HG02759 (cell line): Measurements from ENCODE around the gene MLIP.
"Not testable (repeated sequence)": the region's sequence is repeated elsewhere in the genome, so short reads cannot be mapped to it uniquely, and the experiment has no call there.

Experiments
- ATAC-seq: cut with Tn5 transposase; IDR thresholded peaks from one replicate; pipeline ENCODE4 v1.9.1; 2021; ENCODE audit warnings: mild to moderate bottlenecking, moderate library complexity; ENCODE audit not compliant: unreplicated experiment

Gene MLIP

GRCh38 chr6:54111341-54112045, at the start of gene MLIP:
Gene MLIP, plus strand, starts transcription at chr6:54111443. Its CDS starts 37 bp downstream, at chr6:54111480.
- ATAC-seq: no peak

- no peak for ATAC-seq
Observed at GRCh38 chr6:54063228-54063539, 48.1 kb upstream of the MLIP start.

GRCh38 chr6:54068694-54069093, 42.5 kb upstream of the MLIP start:
- ATAC-seq: no peak

- no peak for ATAC-seq
Observed at GRCh38 chr6:54070025-54070424, 41.2 kb upstream of the MLIP start.

- no peak for ATAC-seq
Observed at GRCh38 chr6:54071821-54072340, 39.4 kb upstream of the MLIP start.

- no peak for ATAC-seq
Observed at GRCh38 chr6:54072635-54073313, 38.5 kb upstream of the MLIP start.

GRCh38 chr6:54073487-54073886, 37.8 kb upstream of the MLIP start:
- no peak for ATAC-seq

GRCh38 chr6:54074109-54074508, 37.1 kb upstream of the MLIP start:
- no peak for ATAC-seq

GRCh38 chr6:54074578-54075195, 36.6 kb upstream of the MLIP start:
- no peak for ATAC-seq

- ATAC-seq: no peak
Observed at GRCh38 chr6:54076159-54076789, 35.0 kb upstream of the MLIP start.

- ATAC-seq: not testable (repeated sequence)
Observed at GRCh38 chr6:54081499-54081898, 29.7 kb upstream of the MLIP start.

- no peak for ATAC-seq
Observed at GRCh38 chr6:54083287-54083686, 28.0 kb upstream of the MLIP start.

GRCh38 chr6:54084231-54084630, 27.0 kb upstream of the MLIP start:
- no peak for ATAC-seq

GRCh38 chr6:54085047-54085446, 26.2 kb upstream of the MLIP start:
- no peak for ATAC-seq

GRCh38 chr6:54085541-54085940, 25.7 kb upstream of the MLIP start:
- no peak for ATAC-seq

GRCh38 chr6:54086439-54086838, 24.8 kb upstream of the MLIP start:
- ATAC-seq: no peak

GRCh38 chr6:54087721-54088120, 23.5 kb upstream of the MLIP start:
- no peak for ATAC-seq

- ATAC-seq: no peak
Observed at GRCh38 chr6:54093326-54093948, 17.8 kb upstream of the MLIP start.

GRCh38 chr6:54094293-54094692, 16.9 kb upstream of the MLIP start:
- ATAC-seq: no peak

GRCh38 chr6:54094786-54095185, 16.5 kb upstream of the MLIP start:
- no peak for ATAC-seq

GRCh38 chr6:54095723-54096122, 15.5 kb upstream of the MLIP start:
- no peak for ATAC-seq
